AG09319 (cell line): Measurements from ENCODE around the gene SULF2.

ENCODE experiments used
- DNase-seq: peaks from one replicate; pipeline ENCODE4 v3.0.0-alpha.2; 2010; ENCODE audit warnings: low read depth; ENCODE audit errors: extremely low read depth
- CTCF ChIP-seq: IDR thresholded peaks from 2 replicates; pipeline ENCODE4 v1.5.1; 2011; ENCODE audit warnings: low read depth, mild to moderate bottlenecking, inconsistent platforms, low read length, moderate library complexity

The SULF2 gene

DNA sequence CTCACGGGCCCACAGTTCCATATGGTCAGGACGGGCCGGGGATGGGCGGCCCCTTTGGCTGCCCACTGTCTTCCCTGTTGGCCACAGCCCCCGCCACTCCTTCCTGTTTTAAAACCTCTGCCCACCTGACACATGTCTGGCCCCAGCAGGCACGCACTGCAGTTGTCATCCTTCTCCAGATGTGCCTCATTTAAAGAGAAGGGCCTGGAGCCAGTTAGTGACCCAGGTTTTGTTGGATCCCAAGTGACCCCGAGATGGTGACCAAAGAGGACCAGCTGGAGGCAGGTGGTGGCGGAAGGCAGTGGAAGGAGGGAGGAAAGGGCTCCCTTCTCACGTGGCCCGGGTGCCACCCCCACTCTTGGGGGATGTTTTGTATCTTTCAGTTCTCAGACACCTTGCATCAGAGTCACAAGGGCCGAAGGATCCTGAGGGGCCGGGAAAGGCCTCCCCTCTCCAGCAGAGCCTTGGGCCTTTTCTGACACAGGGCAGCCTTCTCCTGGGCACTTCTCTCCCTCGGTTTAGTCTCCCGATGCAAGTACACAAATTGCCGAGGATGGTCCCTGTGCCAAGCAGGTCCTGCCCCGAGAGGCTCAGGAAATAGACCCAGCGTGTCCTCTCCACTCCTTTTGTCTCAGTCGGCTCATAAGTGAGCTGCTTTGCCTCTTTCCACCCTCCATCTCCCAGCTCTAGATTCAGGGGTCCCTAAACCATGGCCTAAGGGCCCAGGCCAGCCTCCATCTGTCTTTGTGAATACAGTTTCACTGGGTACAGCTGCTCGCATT, 117.6 kb downstream of the SULF2 start:
- no peak for DNase-seq
- no peak for TF ChIP-seq CTCF

DNA sequence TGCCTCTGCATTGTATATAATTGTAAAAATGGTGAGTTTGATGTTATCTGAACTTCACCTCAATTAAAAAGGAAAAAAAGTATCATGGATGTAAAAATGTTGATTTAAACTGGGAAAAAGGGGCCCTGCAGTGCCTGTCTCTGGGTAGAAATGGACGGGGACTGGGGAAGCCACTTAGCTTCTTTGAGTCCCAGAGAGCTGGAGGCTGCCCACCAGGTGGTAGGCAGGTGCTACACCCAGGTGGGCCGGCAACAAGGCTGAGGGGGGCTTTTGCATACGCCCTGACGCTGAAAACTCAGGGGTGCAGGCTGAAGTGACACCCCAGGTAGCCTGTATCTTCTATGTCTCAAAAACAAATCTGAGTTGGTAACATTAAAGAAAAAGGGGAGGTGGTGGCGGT, 118.2 kb downstream of the SULF2 start:
- TF ChIP-seq CTCF: no peak
- DNase-seq: no peak

- DNase-seq: no peak
- no peak for TF ChIP-seq CTCF
Observed at GRCh38 chr20:47666304-47666703, 119.0 kb downstream of the SULF2 start.

DNA sequence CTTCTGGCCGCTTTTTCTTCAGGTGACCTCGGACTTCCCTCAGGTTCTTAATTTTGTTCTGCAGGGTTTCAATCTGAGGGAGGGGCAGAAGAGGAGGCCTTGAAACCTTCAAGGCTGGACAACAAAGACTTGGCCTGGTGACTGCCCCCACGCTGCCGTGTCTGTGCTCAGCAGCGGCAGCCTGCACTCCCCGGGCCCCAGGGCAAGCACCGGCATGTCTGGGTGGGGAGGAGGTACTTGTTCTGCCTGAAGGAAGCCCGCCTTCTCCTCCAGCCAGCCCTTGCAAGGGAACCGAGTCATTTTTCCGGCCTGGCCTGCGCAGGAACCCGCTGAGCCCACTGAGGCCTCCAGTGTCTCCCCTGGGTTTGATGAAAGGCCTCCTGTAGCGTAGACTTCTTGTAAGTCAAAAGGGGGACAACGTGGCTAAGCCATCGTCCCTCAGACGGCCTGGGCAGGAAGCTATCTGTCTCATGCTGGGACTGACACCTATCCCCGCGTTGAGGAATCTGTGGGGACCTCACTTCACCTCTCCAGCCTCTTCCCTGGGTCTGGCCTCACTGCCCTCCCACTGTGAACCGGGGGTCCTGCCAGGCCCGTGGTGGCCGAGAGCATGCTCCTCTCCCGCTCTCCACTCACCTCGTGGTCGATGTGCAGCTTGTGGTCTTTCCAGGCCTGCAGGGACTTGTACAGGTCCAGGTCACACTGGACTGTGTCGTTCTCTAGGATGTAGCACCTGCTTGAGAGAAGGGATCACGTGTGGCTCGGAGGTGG, 119.9 kb downstream of the SULF2 start:
- DNase-seq: no peak
- no peak for TF ChIP-seq CTCF

GRCh38 chr20:47664744-47665143, 120.5 kb downstream of the SULF2 start:
- no peak for TF ChIP-seq CTCF
- no peak for DNase-seq

DNA sequence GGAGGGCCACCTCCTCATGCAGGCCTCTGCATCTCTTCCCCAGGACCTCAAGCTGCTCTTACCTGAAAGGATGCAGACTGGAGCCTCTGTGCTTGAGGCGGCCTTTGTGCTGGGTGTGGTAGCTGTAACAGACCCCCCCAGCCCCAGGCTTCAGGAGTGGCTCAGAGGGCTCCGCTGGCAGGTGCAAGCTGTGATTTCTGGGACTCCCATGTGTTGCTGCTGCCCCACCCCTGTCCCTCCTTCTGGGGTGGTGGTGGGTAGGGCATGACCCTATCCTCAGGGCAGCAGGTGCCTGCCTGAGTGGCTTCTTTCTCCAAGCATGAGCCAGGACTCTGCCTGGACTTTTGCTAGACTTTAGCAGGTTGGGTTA, 121.2 kb downstream of the SULF2 start:
- DNase-seq: no peak

More for the DNA sequence above, 121.2 kb downstream of the SULF2 start:
- no peak for TF ChIP-seq CTCF
